CD8-positive, alpha-beta memory T cell (primary cell): ENCODE measurements around the gene LRRC23. TPM values are rescaled to one million over a fixed set of nuclear protein-coding genes. Genes with fewer than 3 reads are reported as not detected.
A peak's percentile ranks its signal among the peaks of the same experiment; 100 is the strongest.

Experiments used
- CTCF ChIA-PET: fragments of 350-600 bp; sonication (Branson Sonifier 250); formaldehyde crosslinking; loops from one replicate; lab custom pipeline; 2021; ENCODE audit warnings: antibody characterized with exemption; lab: Charles Lee
- POLR2A ChIA-PET: fragments of 350-600 bp; sonication (Branson Sonifier 250); formaldehyde crosslinking; loops from one replicate; lab custom pipeline; 2021; ENCODE audit warnings: antibody characterized with exemption; lab: Charles Lee
- DNase-seq, 5 donors: peaks; one replicate each; pipeline versions ENCODE4 v3.0.0 to v3.0.0-alpha.2; 2020 to 2022; ENCODE audit warnings: mixed read lengths in 1 of 5
- H3K27ac ChIP-seq: one replicate; pipeline ENCODE4 v1.7.0; 2013; ENCODE audit warnings: low read depth, mild to moderate bottlenecking, low read length, moderate library complexity
- H3K27me3 ChIP-seq: 2 replicates; pipeline ENCODE4 v1.7.0; 2013; ENCODE audit warnings: low read length, mild to moderate bottlenecking; ENCODE audit not compliant: insufficient read depth, poor library complexity, severe bottlenecking
- H3K36me3 ChIP-seq: 2 replicates; pipeline ENCODE4 v1.7.0; 2013; ENCODE audit warnings: mild to moderate bottlenecking, low read length, moderate library complexity; ENCODE audit not compliant: insufficient read depth
- H3K4me1 ChIP-seq: 2 replicates; pipeline ENCODE4 v1.7.0; 2013; ENCODE audit warnings: mild to moderate bottlenecking, low read length, moderate library complexity; ENCODE audit not compliant: insufficient read depth
- H3K4me3 ChIP-seq: 2 replicates; pipeline ENCODE4 v1.7.0; 2013; ENCODE audit warnings: mild to moderate bottlenecking, low read length
- H3K9me3 ChIP-seq: 2 replicates; pipeline ENCODE4 v1.7.0; 2013; ENCODE audit warnings: mild to moderate bottlenecking, low read length
- H3K27ac Mint-ChIP-seq, 8 donors: one replicate each; pipeline ENCODE4 v1.8.0; 2020 to 2021; ENCODE audit warnings: mixed read lengths in 8 of 8, mild to moderate bottlenecking in 6 of 8, inconsistent platforms in 3 of 8, moderate library complexity in 3 of 8
- H3K27me3 Mint-ChIP-seq, 2 donors: one replicate each; pipeline ENCODE4 v1.8.0; 2020 to 2021; ENCODE audit warnings: mixed read lengths in 2 of 2, mild to moderate bottlenecking in 1 of 2, moderate library complexity in 1 of 2
- H3K36me3 Mint-ChIP-seq, 3 donors: one replicate each; pipeline ENCODE4 v1.8.0; 2020 to 2021; ENCODE audit warnings: mixed read lengths in 3 of 3, inconsistent platforms in 1 of 3, mild to moderate bottlenecking in 1 of 3
- H3K4me1 Mint-ChIP-seq, 3 donors: one replicate each; pipeline ENCODE4 v1.8.0; 2020 to 2021; ENCODE audit warnings: mixed read lengths in 3 of 3, inconsistent platforms in 1 of 3, mild to moderate bottlenecking in 1 of 3
- H3K4me3 Mint-ChIP-seq, 7 donors: one replicate each; pipeline ENCODE4 v1.8.0; 2020 to 2021; ENCODE audit warnings: mixed read lengths in 7 of 7, mild to moderate bottlenecking in 6 of 7, moderate library complexity in 4 of 7, inconsistent platforms in 2 of 7
- H3K9me3 Mint-ChIP-seq, 5 donors: one replicate each; pipeline ENCODE4 v1.8.0; 2020 to 2022; ENCODE audit warnings: mixed read lengths in 5 of 5, mild to moderate bottlenecking in 3 of 5, moderate library complexity in 2 of 5, inconsistent platforms in 1 of 5
- polyA plus RNA-seq: library from polyadenylated mRNA; unstranded; fragments of 300-500 nt; fragmentation: Illumina TruSeq; gene quantifications from one replicate; pipeline ENCODE4 v1.2.3, GENCODE V29; 2021
- total RNA-seq, 2 experiments: library from RNA; stranded (reverse); gene quantifications; one replicate each; pipeline ENCODE4 v1.2.3, GENCODE V29; 2021

The LRRC23 gene
- total and polyA plus RNA-seq, 3 experiments from 2014 or later: 4.9 to 5.0 (median 5.0) TPM

GRCh38 chr12:6950401-6950801, 45.8 kb downstream of the LRRC23 start:
- H3K4me1 ChIP-seq: peaks cover 76% of the 10 kb centered on the region
- H3K4me1 Mint-ChIP-seq: peaks cover 74 to 89% (median 81%) of the 10 kb centered on the region in 3 donors

GRCh38 chr12:6950811-6951540, 46.4 kb downstream of the LRRC23 start, which contains the start of gene PTPN6:
Gene PTPN6, plus strand, starts transcription at chr12:6951356. Its CDS starts 157 bp downstream, at chr12:6951513.
- Histone ChIP-seq H3K4me1 (peaks cover 76% of the 10 kb centered on the region), H3K36me3 (peaks cover 9% of the 10 kb centered on the region), H3K4me3 (peak within 1 kb of the TSS; percentile 88), H3K27ac (peak within 1 kb of the TSS; percentile 71), H3K9me3 (no peaks in the 10 kb centered on the region), H3K27me3 (no peaks in the 10 kb centered on the region)
- Mint-ChIP-seq H3K27ac (peak within 1 kb of the TSS; percentile 94 to 100 (median 98)), H3K36me3 (peaks cover 0 to 43% (median 5%) of the 10 kb centered on the region in 3 donors), H3K9me3 (peaks cover 0 to 3% (median 0%) of the 10 kb centered on the region in 5 donors), H3K4me3 (peak within 1 kb of the TSS; percentile 95 to 99 (median 99)), H3K27me3 (no peaks in the 10 kb centered on the region), H3K4me1 (peaks cover 74 to 89% (median 81%) of the 10 kb centered on the region in 3 donors)
- ChIA-PET CTCF (interaction anchor here (1.2 to 22.6 kb wide), 8 partner anchors 9 to 157 kb away, joined by 4 to 815 read pairs (median 4); no protein-coding TSS in a partner anchor), POLR2A (interaction anchor here (1.4 to 10.6 kb wide), 3 partner anchors 9 to 15 kb away, joined by 4 to 481 read pairs (median 6); no protein-coding TSS in a partner anchor)
- DNase-seq: peak in 4 of 5 donors; percentile 37 to 77 (median 62)

More at GRCh38 chr12:6950401-6950801, 45.8 kb downstream of the LRRC23 start:
- peak overlapping the region; percentile 95 to 99 (median 99) for H3K4me3 Mint-ChIP-seq
- peak overlapping the region; percentile 71 for H3K27ac ChIP-seq
- no peaks in the 10 kb centered on the region for H3K27me3 Mint-ChIP-seq
- H3K27me3 ChIP-seq: no peaks in the 10 kb centered on the region
- H3K9me3 Mint-ChIP-seq: peaks cover 0 to 3% (median 0%) of the 10 kb centered on the region in 5 donors
- peaks cover 9% of the 10 kb centered on the region for H3K36me3 ChIP-seq
- peak overlapping the region; percentile 88 for H3K4me3 ChIP-seq
- POLR2A ChIA-PET: interaction anchor here (0.6 to 10.6 kb wide), 5 partner anchors 10 to 19 kb away, joined by 3 to 481 read pairs (median 6); no protein-coding TSS in a partner anchor
- H3K9me3 ChIP-seq: no peaks in the 10 kb centered on the region
- peak in 1 of 5 donors; percentile 56 for DNase-seq
- peak overlapping the region; percentile 94 to 100 (median 97) for H3K27ac Mint-ChIP-seq
- CTCF ChIA-PET: interaction anchor here (0.7 to 22.6 kb wide), 6 partner anchors 10 to 163 kb away, joined by 3 to 815 read pairs (median 6); no protein-coding TSS in a partner anchor
- H3K36me3 Mint-ChIP-seq: peaks cover 0 to 38% (median 5%) of the 10 kb centered on the region in 3 donors

GRCh38 chr12:6951551-6952120, 47.0 kb downstream of the LRRC23 start:
- Mint-ChIP-seq H3K27me3 (no peaks in the 10 kb centered on the region), H3K4me1 (peaks cover 74 to 89% (median 81%) of the 10 kb centered on the region in 3 donors), H3K36me3 (peaks cover 0 to 49% (median 5%) of the 10 kb centered on the region in 3 donors), H3K4me3 (peak overlapping the region; percentile 95 to 99 (median 99)), H3K9me3 (peaks cover 0 to 3% (median 0%) of the 10 kb centered on the region in 5 donors), H3K27ac (peak overlapping the region; percentile 90 to 99 (median 96))
- peaks cover 76% of the 10 kb centered on the region for H3K4me1 ChIP-seq
- CTCF ChIA-PET: interaction anchor here (0.9 to 22.6 kb wide), 10 partner anchors 8 to 157 kb away, joined by 3 to 815 read pairs (median 4); partner anchors contain the start of genes C12orf57 and RNU7-1
- no peaks in the 10 kb centered on the region for H3K27me3 ChIP-seq
- peaks cover 11% of the 10 kb centered on the region for H3K36me3 ChIP-seq
- peak overlapping the region; percentile 88 for H3K4me3 ChIP-seq
- H3K9me3 ChIP-seq: no peaks in the 10 kb centered on the region
- peak in 1 of 5 donors; percentile 66 for DNase-seq
- POLR2A ChIA-PET: interaction anchor here (0.9 to 10.6 kb wide), 8 partner anchors 8 to 100 kb away, joined by 3 to 481 read pairs (median 4); partner anchors contain the start of genes C12orf57, CDCA3, RNU7-1 and USP5
- H3K27ac ChIP-seq: peak overlapping the region; percentile 71

- Mint-ChIP-seq H3K4me1 (peaks cover 75 to 89% (median 81%) of the 10 kb centered on the region in 3 donors), H3K27me3 (no peaks in the 10 kb centered on the region), H3K27ac (peak overlapping the region; percentile 94 to 99 (median 97)), H3K36me3 (peaks cover 0 to 55% (median 10%) of the 10 kb centered on the region in 3 donors), H3K4me3 (peak overlapping the region; percentile 95 to 99 (median 99)), H3K9me3 (peaks cover 0 to 3% (median 0%) of the 10 kb centered on the region in 5 donors)
- peaks cover 18% of the 10 kb centered on the region for H3K36me3 ChIP-seq
- peak overlapping the region; percentile 88 for H3K4me3 ChIP-seq
- CTCF ChIA-PET: interaction anchor here (0.9 to 22.6 kb wide), 9 partner anchors 8 to 61 kb away, joined by 3 to 815 read pairs (median 5); partner anchors contain the start of genes C12orf57 and RNU7-1
- no peaks in the 10 kb centered on the region for H3K9me3 ChIP-seq
- DNase-seq: peak in 1 of 5 donors; percentile 53
- POLR2A ChIA-PET: interaction anchor here (0.9 to 10.6 kb wide), 7 partner anchors 8 to 101 kb away, joined by 3 to 481 read pairs (median 4); partner anchors contain the start of genes C12orf57, CDCA3, RNU7-1 and USP5
- H3K27ac ChIP-seq: peak overlapping the region; percentile 71
- H3K4me1 ChIP-seq: peaks cover 76% of the 10 kb centered on the region
- no peaks in the 10 kb centered on the region for H3K27me3 ChIP-seq
Observed at GRCh38 chr12:6952121-6952862, 47.7 kb downstream of the LRRC23 start.

- ChIA-PET POLR2A (interaction anchor here (0.6 to 10.6 kb wide), 6 partner anchors 7 to 125 kb away, joined by 3 to 481 read pairs (median 4); partner anchors contain the start of genes C12orf57, CDCA3, RNU7-1 and USP5), CTCF (interaction anchor here (0.7 to 22.6 kb wide), 7 partner anchors 7 to 80 kb away, joined by 3 to 815 read pairs (median 8); partner anchors contain the start of genes C12orf57, RNU7-1 and SPSB2)
- Histone ChIP-seq H3K9me3 (no peaks in the 10 kb centered on the region), H3K4me3 (peak overlapping the region; percentile 88), H3K36me3 (peaks cover 24% of the 10 kb centered on the region), H3K4me1 (peaks cover 76% of the 10 kb centered on the region), H3K27ac (peak overlapping the region; percentile 71), H3K27me3 (no peaks in the 10 kb centered on the region)
- peaks cover 0 to 61% (median 10%) of the 10 kb centered on the region in 3 donors for H3K36me3 Mint-ChIP-seq
- H3K4me3 Mint-ChIP-seq: peak overlapping the region; percentile 95 to 99 (median 99)
- H3K27me3 Mint-ChIP-seq: no peaks in the 10 kb centered on the region
- H3K9me3 Mint-ChIP-seq: peaks cover 0 to 3% (median 0%) of the 10 kb centered on the region in 5 donors
- DNase-seq: peak in 1 of 5 donors; percentile 45
- peak overlapping the region; percentile 94 to 99 (median 97) for H3K27ac Mint-ChIP-seq
- peaks cover 75 to 89% (median 81%) of the 10 kb centered on the region in 3 donors for H3K4me1 Mint-ChIP-seq
Observed at GRCh38 chr12:6952863-6953441, 48.3 kb downstream of the LRRC23 start.

GRCh38 chr12:6953442-6954315, 49.1 kb downstream of the LRRC23 start:
- Histone ChIP-seq H3K9me3 (no peaks in the 10 kb centered on the region), H3K4me1 (peaks cover 76% of the 10 kb centered on the region), H3K27ac (peak overlapping the region; percentile 68), H3K4me3 (peak overlapping the region; percentile 88), H3K36me3 (peaks cover 32% of the 10 kb centered on the region), H3K27me3 (no peaks in the 10 kb centered on the region)
- peaks cover 6 to 68% (median 10%) of the 10 kb centered on the region in 3 donors for H3K36me3 Mint-ChIP-seq
- ChIA-PET POLR2A (interaction anchor here (0.6 to 13.3 kb wide), 4 partner anchors 6 to 126 kb away, joined by 3 to 481 read pairs (median 8); partner anchors contain the start of genes C12orf57, CDCA3, PTPN6 and RNU7-1), CTCF (interaction anchor here (0.7 to 22.6 kb wide), 6 partner anchors 7 to 81 kb away, joined by 3 to 815 read pairs (median 15); partner anchors contain the start of genes C12orf57, PTPN6, RNU7-1 and SPSB2)
- H3K4me1 Mint-ChIP-seq: peaks cover 79 to 89% (median 81%) of the 10 kb centered on the region in 3 donors
- H3K9me3 Mint-ChIP-seq: peaks cover 0 to 3% (median 0%) of the 10 kb centered on the region in 5 donors
- H3K4me3 Mint-ChIP-seq: peak overlapping the region; percentile 95 to 99 (median 99)
- H3K27me3 Mint-ChIP-seq: no peaks in the 10 kb centered on the region
- peak overlapping the region; percentile 94 to 99 (median 97) for H3K27ac Mint-ChIP-seq
- DNase-seq: peak; percentile 79 to 92 (median 80)
